ENCODE data around the gene TTF2.

The TTF2 gene

GRCh38 chr1:117059678-117060440 lies at the start of gene TTF2:
TTF2 (plus strand) TSS chr1:117060326; CDS start chr1:117060347, 21 bp downstream.
- DNase-seq: peak; percentile 85 to 95

- DNase-seq: no peak
Observed at GRCh38 chr1:117011334-117011733, 48.8 kb upstream of the TTF2 start.

GRCh38 chr1:117013309-117013858 lies 46.7 kb upstream of the TTF2 start:
- DNase-seq: no peak

GRCh38 chr1:117014209-117014608 lies 45.9 kb upstream of the TTF2 start:
- DNase-seq: no peak

DNA sequence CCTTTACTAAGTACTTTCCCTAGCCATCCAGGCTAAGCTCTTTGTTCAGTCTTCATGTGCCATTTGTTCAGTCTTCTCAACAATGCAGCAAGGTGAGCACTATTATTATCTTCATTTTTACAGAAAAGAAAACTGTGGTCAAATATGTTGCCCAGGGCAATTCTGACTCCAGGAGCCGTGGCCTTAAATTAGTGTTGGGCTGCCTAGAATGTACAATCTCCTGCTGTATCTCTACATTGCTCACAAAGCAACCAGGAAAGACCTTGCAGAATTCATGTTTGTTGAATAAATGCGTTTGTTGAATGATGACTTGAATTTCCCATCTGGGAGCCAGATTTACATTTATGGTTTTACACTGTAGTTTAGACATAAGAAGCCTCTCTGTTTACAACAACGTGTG lies 44.4 kb upstream of the TTF2 start:
- DNase-seq: no peak

GRCh38 chr1:117017062-117017461 lies 43.1 kb upstream of the TTF2 start:
- DNase-seq: no peak

DNA sequence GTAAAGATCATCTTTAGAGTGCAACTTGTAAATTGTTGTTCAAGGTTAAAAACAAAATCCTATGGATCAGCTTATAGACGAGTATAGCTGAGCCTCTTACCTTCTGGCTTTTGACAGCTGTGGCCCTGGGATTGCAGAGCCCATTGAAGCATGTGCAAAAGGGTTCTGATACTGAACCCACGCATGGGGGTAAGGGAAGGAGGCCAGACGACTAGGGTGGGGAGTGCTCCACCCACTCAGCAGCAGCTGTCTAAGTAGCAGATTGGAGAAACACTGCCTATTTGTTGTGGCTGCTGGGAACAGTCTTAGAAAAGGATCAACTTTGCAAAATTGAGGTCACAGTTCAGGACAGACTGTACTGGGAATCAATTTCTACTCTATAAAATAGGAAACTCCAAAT lies 42.5 kb upstream of the TTF2 start:
- no peak for DNase-seq

GRCh38 chr1:117020526-117021156 lies 39.5 kb upstream of the TTF2 start:
- DNase-seq: no peak

- DNase-seq: no peak
Observed at GRCh38 chr1:117022114-117022513, 38.0 kb upstream of the TTF2 start.

DNA sequence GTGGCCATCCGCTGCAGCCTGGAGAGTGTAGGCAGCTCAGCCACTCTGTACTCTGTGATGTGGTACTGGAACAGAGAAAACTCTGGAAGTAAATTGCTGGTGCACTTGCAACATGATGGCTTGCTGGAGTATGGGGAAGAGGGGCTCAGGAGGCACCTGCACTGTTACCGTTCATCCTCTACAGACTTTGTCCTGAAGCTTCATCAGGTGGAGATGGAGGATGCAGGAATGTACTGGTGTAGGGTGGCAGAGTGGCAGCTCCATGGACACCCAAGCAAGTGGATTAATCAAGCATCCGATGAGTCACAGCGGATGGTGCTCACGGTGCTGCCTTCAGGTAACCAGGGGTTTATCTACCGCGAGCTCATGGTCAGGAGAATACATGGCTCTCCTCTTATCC lies 34.6 kb upstream of the TTF2 start:
- DNase-seq: no peak

GRCh38 chr1:117026361-117026760 lies 33.8 kb upstream of the TTF2 start:
- no peak for DNase-seq

DNA sequence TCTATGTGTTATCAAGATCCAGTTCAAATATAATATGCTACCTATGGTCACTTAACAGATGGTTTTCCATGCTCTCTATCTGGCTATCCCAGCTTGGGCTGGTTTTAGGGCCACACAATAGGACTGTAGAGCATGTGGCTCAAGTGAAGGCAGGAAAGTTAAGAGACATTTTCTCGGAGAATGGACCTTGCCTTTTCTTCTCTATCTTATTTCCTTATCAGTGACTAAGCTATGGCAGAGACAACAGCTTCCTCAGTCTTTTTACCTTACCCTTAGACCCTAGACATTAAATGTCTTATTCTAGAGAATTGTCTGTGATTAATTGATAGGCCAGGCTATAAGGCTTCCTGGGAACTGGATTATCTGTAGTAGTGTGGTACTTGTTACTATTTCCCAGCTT lies 30.4 kb upstream of the TTF2 start:
- DNase-seq: no peak

- DNase-seq: no peak
Observed at GRCh38 chr1:117030271-117030877, 29.8 kb upstream of the TTF2 start.

DNA sequence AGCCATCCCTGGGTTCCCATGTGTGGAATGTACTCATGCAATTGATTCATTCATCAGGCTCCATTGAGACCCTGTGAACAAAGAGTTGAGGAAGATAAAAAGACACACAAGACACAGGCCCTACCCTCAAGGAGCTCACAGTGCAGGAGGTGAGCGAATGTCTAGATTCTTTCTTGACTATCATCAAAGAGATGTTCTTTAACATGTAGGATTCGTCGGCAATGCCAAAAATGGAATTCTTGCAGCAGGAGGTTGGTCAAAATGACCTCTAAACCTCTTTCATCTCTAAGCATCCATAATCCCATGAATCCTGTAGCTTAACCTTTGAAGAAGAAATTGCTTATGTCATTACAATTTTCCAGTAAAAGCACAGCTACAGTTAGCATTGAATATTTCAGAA lies 27.9 kb upstream of the TTF2 start:
- no peak for DNase-seq

GRCh38 chr1:117032681-117033539 lies 27.2 kb upstream of the TTF2 start:
- DNase-seq: no peak

- no peak for DNase-seq
Observed at GRCh38 chr1:117033772-117034171, 26.4 kb upstream of the TTF2 start.

DNA sequence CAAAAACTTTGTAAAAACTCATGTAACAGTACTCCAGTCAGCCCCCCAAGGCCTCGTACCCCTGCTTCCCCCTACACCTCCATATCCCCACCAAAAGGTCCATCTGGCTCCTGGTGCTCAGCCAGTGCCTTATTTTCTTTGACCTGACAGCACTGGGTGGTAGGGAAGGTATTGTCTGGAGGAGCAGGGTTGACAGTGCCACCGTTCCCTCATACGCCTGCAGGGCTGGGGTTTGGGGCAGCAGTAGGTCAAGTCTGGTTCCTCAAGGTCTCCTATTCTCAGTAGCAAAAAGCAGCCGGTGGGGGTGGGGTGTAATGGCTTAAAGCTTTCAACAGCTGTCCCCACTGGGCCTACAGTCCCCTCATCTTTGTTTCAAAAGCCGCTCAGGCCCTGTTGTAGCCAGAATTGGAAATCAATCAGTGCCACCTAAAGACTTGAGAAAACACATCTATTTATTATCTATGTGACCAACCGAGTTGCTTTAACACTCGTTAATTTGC lies 25.3 kb upstream of the TTF2 start:
- DNase-seq: no peak

GRCh38 chr1:117036018-117036461 lies 24.1 kb upstream of the TTF2 start:
- DNase-seq: no peak

DNA sequence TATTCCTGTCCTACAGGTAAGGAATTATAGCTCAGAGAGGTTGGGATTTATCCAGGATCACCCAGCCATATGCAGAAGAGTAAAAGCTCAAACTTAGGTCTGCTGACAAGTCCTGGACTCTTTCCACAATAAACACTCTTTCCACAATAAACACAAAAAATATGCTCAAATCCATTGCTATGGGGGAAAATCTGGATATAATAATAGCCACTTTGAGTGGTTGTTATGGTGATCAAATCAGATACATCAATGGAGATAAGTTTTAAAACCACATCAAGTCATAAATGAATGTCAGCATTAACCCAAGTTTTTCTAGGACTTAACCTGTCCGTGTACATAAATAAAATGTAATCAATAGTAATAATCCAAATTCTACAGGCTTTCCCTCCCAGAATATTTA lies 22.3 kb upstream of the TTF2 start:
- DNase-seq: no peak

DNA sequence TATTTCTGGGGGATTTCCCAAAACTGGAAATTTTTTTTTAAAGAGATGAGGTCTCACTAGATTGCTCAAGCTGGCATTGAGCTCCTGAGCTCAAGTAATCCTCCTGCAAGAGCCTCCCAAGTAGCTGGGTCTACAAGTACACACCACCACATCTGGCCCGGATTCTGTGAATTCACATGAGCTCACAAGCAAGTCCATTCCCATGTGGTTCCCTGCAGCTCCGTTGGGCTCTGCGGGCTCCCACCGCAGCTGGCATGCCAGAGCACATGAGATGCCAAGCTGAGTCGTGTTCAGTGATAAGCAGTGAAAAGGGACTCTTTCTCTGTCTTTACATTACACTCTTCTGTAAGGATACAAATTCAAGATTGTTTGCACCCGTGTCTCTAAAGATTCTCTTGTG lies 21.9 kb upstream of the TTF2 start:
- DNase-seq: no peak

GRCh38 chr1:117044217-117044616 lies 15.9 kb upstream of the TTF2 start:
- no peak for DNase-seq

DNA sequence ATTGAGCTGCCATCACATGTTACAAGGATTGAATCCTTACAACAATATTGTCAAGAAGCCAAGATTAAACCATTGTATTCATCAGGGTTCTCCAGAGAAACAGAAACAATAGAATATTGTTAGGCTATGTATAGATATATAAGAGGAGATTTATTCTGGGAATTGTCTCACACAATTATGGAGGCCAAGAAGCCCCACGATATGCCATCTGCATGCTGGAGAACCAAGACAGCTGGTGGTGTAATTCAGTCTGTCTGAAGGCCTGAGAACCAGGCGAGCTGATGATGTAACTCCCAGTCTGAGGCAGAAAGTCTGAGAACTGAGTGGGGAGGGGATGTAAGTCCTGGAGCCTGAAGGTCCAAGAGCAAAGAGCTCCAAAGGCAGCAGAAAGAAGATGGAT lies 14.5 kb upstream of the TTF2 start:
- DNase-seq: no peak

DNA sequence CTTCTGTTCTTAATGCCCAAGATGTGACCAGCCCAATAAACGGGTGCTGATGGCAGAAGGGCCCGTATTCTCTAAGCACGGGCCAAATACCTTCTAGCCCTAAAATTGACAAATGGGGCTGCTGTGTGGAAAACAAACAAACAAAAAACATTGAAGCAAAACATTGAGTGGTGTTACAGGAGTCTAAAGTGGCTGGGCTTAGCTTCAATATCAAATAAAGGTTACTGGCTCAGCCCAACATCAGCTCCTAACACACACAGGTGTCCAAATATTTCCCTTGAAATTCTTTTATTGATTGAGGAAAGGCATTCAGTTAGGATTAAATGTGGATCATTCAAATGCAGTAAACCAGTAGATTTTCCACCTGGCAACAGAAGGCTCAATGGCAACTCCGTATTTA lies 13.3 kb upstream of the TTF2 start:
- DNase-seq: no peak
